DMS53 treated with DMSO at 0.1 percent for 48 hours (cell line): ENCODE data around the gene RBM39.

Experiments
- DNase-seq: peaks from one replicate; lab custom pipeline; 2025; ENCODE audit not compliant: unreplicated experiment; lab: John Stamatoyannopoulos, UW

Gene RBM39

GRCh38 chr20:35680452-35681183 lies 61.4 kb downstream of the RBM39 start:
- DNase-seq: no peak

GRCh38 chr20:35674921-35675320 lies 67.1 kb downstream of the RBM39 start:
- no peak for DNase-seq

DNA sequence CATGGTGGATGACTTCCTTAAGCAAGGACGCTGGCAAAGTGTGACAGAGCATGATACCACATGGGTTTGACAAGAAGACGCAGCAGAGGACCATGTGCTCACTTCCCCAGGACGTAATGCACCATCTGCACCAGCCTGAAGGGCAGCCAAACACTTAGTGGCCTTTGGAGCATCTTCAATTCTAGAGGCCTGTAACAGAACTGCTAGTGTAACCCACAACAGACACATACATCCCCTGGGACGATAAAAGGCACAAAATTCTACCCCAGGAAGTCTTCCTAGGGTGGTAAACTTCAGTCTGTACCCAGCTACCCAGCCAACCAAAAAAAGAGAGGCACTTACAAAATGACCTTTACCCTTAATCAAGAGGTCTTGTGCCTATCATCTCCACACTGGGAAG lies 68.2 kb downstream of the RBM39 start:
- DNase-seq: no peak

DNA sequence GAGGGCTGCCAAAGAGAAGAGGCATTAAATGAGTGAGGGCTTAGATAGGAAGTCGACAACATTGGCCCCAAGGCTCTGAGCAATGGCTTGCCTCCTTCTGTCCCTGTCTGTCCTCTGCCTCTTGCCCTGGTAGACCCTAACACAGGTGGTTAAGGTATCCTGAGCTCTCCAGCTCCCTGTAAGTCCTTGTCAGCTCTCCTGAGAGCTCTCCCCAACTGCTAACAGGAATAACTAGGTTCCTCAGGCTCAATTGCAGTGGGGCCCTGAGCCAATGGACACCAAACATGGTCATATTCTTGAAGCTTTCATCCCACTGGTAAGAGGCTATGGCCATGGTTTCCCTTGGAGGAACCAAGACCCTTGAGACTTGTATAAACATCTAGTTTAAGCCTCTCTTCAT lies 72.4 kb downstream of the RBM39 start:
- DNase-seq: no peak

DNA sequence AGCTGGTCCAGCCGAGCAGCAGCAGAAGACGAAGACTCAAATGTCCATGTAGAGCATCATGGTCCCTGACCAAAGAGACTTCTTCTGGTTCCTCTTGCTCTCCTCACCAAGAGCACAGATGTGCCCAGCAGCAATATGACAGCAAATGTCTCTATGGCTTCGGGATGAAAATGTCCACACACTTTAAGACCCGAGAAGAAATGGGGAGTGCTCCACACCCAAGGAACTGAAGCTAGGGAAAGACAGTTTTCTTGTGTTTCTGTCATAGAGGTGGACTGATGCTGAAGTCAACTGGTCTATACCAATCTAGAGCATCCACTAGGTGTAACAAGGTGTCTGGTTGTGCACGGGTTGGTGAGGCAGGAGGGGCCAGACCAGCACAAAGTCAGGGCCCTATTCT lies 72.8 kb downstream of the RBM39 start:
- no peak for DNase-seq

DNA sequence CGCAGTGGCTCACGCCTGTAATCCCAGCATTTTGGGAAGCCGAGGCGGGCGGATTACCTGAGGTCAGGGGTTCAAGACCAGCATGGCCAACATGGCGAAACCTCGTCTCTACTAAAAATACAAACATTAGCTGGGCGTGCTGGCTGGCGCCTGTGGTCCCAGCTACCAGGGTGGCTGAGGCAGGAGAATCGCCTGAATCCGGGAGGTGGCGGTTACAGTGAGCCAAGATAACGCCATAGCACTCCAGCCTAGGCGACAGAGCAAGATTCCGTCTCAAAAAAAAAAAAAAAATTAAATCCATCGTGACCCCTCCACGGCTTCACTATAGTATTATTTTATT lies 76.1 kb downstream of the RBM39 start:
- DNase-seq: no peak

DNA sequence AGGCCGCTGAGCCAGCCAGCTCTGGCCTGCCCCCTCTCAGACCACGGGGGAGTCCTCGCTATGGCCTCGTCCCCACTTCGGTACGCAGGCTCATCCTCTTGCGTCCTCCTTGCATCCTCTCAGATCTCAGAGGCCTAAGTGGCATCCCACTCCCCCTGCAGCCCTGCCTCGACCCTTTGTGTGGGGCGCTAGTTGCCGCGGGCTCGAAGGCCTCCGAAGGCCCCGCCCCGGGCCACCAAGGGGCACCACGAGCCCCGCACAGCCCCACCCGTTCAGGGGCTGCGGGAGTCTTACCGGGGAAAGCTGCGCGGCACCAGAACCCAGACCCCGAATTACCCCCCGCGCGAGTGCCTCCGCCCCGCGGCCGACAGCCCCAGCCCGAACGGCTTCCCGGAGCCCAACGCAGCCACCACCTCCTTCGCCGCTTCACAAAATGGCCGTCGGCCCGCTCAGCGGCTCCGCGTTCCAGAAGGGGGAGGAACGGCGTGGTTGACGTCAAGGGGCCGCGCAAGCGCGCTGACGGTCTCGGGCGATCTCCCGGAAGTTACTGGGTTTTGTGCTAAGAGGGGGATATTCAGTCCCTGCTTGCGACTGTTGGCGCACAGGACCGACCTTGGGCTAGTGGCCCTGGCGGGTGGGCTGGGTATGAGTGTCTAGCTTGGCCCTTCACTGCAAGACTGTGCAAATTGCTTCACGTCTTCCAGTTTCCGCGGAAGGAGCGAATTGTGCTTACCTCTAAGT lies 77.4 kb downstream of the RBM39 start, which contains the start of the genes CPNE1 and RBM12:
TSS of gene CPNE1 (minus strand) at position 435 of the 741 bp plus-strand sequence. CDS start 31,977 bp downstream, outside the sequence.
TSS of gene RBM12 (minus strand) at position 435 of the 741 bp plus-strand sequence. CDS start 9,578 bp downstream, outside the sequence.
- DNase-seq: peak; percentile 86

DNA sequence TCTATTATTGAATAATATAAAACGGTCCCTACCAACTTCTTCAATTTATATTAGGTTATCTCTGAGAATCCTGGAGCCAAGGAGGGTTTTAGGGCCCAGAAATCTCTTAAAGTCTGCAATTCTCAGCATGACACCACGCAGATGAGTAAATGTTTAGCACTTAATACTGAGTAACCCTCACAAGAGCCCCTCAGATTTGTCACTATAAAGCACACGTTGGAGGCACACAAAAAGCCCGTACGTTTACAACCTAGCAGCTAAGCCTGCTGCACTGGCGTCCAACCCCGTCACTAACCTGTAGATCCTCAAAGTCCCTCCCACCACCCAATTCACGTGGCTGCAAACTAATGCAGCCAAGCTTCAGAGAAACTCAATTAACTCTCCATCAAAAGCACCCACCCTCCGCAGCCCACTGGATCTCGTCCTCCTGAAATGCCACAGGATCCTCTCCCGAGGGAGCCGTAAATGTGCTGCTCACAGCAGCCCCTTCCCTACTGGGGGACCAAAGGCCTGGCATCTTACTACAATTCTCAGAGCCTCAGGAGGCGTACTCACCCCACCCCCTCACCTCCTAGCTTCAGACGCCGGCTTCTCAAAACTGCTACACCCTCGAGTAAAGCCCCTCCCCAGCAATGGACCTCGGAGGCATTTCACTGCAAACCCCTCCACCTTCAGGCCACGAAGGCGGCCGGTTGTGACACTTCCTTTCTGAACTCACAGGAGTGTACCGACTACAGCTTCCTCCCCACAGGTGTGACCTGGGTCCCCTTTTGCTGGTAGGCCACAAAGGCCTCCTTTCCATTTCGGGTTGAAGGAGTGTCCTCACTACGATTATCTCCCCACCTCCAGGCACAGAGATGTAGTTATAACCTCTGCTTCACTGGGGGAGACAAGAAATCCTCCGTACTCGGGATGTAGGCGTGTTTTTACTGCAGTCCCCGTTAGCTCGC lies 78.3 kb downstream of the RBM39 start:
- peak; percentile 39 for DNase-seq

DNA sequence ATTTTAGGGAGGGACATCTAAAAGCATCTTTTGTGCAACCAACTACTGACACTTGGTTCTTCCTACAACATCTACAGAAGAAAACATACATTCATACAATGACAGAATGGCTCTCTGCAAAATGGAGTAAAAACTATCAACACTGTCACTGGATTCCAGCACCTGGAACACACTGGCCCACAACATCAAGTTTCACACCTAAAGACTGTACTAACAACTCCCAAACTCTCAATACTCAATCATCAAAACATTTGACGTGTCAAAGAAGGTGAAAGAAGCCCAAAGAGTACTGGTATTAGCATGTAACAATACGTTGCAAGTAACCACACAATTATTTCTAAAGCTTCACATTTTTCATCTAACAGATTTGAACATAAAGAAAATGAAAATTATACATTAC lies 79.5 kb downstream of the RBM39 start:
- DNase-seq: no peak

DNA sequence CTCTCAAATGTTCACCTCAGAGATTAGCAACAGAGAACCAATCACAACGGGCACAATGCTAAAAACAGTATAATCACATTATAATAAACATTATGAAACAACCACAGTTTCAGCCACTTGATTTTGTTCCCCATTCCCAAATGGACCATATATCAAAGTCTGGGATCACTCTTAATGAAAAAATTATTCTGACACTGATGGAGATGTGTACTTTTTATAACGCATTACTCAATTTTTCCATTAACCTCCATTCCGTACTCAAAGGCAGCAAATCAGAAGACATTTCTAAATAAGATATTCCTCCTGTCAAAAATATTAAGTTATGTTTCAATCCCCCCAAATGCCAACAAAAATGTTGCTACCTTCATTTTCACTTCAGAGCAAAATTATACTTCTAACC lies 80.2 kb downstream of the RBM39 start:
- DNase-seq: no peak

DNA sequence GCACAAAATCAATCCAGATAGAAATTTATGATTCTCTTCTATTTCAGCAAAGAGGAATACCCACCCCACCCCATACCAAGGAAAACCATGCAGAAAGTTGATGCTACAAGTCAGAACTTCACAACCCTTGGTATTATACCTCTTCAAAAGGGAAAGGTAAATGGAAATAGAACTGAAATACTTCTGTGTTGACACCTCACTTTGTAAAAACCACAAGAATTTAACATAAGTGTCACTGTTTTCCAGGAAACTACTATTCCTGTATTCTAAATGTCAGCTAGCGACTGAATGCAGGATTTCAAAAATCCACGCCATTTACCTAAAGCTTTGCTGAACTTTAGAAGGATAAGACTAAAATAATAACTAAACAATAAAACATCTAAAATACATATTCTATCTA lies 81.0 kb downstream of the RBM39 start:
- no peak for DNase-seq

GRCh38 chr20:35660122-35660937 lies 81.7 kb downstream of the RBM39 start:
- no peak for DNase-seq

GRCh38 chr20:35657271-35657670 lies 84.8 kb downstream of the RBM39 start:
- no peak for DNase-seq

- no peak for DNase-seq
Measured at GRCh38 chr20:35654415-35654814, 87.6 kb downstream of the RBM39 start.

- no peak for DNase-seq
Measured at GRCh38 chr20:35653893-35654292, 88.2 kb downstream of the RBM39 start.
